ENCODE measurements around the gene ADCY2.

The ADCY2 gene

GRCh38 chr5:7394889-7395431 lies 978 bp upstream of the ADCY2 start:
- DNase-seq (ENCODE audit: extremely low read depth, low read depth), result no peak
- no peak overlapping the region for H3K4me3 ChIP-seq (replicated peaks; ENCODE audit: low read depth, low read length)
- no peak for TF ChIP-seq CTCF (IDR thresholded peaks at IDR 0.05; ENCODE audit: low read depth, low read length, missing control alignments)

DNA sequence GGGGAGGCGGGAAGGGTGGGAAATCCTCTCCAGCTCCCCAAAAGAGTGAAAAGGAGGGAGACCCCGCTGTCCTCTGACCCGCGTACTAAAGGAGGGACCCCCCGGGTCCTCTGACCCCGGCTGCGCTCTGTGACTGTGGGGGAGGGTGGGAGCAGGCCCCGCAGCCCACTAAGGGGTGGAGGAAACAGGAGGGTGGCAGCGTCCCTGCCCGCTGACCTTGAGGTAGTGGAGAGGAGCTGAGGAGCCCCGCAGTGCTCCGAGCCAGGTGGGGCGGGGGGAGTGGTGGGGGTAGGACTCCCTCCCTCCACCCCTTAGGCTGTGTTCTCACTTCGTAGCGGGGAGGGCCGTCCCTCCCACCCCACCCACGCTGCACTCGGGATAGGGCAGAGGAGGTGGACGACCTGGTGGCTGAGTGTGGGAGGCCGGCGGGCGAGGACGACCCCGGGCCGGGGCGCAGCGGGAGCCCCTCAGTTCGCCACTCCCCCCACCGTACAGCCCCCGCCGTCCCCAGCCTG lies 449 bp upstream of the ADCY2 start:
- no peak for TF ChIP-seq CTCF (IDR thresholded peaks at IDR 0.05; ENCODE audit: low read depth, low read length, missing control alignments)

GRCh38 chr5:7396713-7397454 lies 946 bp downstream of the ADCY2 start:
- no peak overlapping the region for H3K4me3 ChIP-seq (replicated peaks; ENCODE audit: low read depth, low read length)
- DNase-seq (ENCODE audit: extremely low read depth, low read depth), result no peak
- no peak for TF ChIP-seq CTCF (IDR thresholded peaks at IDR 0.05; ENCODE audit: low read depth, low read length, missing control alignments)

More for the DNA sequence above, 449 bp upstream of the ADCY2 start:
- DNase-seq (ENCODE audit: extremely low read depth, low read depth), result no peak
- H3K4me3 ChIP-seq (replicated peaks; ENCODE audit: low read depth, low read length), result no peak overlapping the region

DNA sequence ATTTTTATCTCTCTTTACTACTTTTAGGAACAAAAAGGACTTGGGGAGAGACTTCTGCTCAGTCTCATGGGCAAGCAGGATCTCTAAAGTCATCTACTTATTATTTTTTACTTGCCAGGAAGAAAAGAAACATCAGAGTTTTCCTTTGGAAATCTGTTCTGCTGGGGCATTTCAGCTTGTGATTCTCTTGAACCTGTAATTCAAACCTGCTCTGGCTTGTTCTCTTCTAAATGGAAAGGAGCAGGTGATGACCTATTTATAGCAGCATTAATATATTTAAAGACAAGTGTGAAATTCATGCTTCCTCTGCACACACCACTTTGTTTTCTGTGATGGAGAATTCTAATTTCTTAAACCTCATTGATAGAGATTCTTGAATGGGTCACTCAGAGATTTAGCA lies 2.0 kb downstream of the ADCY2 start:
- no peak overlapping the region for H3K4me3 ChIP-seq (replicated peaks; ENCODE audit: low read depth, low read length)
- no peak for DNase-seq (ENCODE audit: extremely low read depth, low read depth)
- TF ChIP-seq CTCF (IDR thresholded peaks at IDR 0.05; ENCODE audit: low read depth, low read length, missing control alignments), result no peak

DNA sequence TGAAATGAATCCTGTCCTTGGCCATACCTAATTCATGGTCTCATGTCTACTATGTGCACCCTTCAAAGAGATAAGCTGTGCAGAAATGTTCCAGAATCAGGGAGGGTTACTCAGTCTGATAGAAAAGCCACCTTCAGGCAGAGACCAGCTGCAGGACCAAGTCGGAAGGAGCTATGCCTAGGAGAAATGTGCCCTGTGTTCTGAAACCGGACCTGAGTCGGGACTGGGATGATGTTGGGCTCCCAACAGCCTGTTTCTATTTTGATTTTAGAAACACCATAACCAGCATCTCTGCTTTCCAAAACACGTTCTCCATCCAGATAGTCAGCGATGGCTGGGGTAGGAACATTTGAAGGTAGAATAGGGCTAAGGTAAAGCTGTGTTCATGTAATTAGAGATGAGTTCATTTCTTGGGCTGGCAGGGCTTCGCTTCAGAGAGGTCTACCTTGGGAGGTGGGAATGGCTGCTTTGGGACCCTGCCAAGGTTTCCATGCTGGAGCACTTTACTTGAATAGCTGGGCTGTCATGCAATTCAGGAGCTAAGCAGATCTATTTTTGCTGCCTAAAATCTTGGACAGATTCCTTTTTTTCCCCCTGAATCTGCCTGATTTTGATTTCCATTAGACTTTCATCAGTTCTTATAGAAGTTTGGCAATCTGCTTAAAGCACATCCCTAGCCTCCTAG lies 2.8 kb downstream of the ADCY2 start:
- DNase-seq (ENCODE audit: extremely low read depth, low read depth), result no peak
- TF ChIP-seq CTCF (IDR thresholded peaks at IDR 0.05; ENCODE audit: low read depth, low read length, missing control alignments), result no peak
- H3K4me3 ChIP-seq (replicated peaks; ENCODE audit: low read depth, low read length), result no peak overlapping the region

- DNase-seq (ENCODE audit: extremely low read depth, low read depth), result no peak
- H3K4me3 ChIP-seq (replicated peaks; ENCODE audit: low read depth, low read length), result no peak overlapping the region
- TF ChIP-seq CTCF (IDR thresholded peaks at IDR 0.05; ENCODE audit: low read depth, low read length, missing control alignments), result no peak
These were observed 9.3 kb downstream of the ADCY2 start for GRCh38 chr5:7405277-7405676.
